Measurements from ENCODE around the gene TTC7B. TPM values are rescaled to one million over a fixed set of nuclear protein-coding genes. Genes with fewer than 3 reads are reported as not detected.
"Not testable (repeated sequence)": the region's sequence is repeated elsewhere in the genome, so short reads cannot be mapped to it uniquely, and the experiment has no call there.

TTC7B gene
- total RNA-seq, 1 donor from 2014 or later = 46.0 TPM

GRCh38 chr14:90527978-90528377 is 288.3 kb downstream of the TTC7B start:
- no peak for DNase-seq (ENCODE audit: low read depth)
- Histone ChIP-seq H3K27me3 (ENCODE audit: control insufficient read depth, insufficient read depth, low read length) (no peaks in the 10 kb centered on the region), H3K4me3 (ENCODE audit: low read depth, low read length) (no peak overlapping the region), H3K36me3 (ENCODE audit: control insufficient read depth, insufficient read depth, low read length) (no peaks in the 10 kb centered on the region)
- TF ChIP-seq, protein P1, sequence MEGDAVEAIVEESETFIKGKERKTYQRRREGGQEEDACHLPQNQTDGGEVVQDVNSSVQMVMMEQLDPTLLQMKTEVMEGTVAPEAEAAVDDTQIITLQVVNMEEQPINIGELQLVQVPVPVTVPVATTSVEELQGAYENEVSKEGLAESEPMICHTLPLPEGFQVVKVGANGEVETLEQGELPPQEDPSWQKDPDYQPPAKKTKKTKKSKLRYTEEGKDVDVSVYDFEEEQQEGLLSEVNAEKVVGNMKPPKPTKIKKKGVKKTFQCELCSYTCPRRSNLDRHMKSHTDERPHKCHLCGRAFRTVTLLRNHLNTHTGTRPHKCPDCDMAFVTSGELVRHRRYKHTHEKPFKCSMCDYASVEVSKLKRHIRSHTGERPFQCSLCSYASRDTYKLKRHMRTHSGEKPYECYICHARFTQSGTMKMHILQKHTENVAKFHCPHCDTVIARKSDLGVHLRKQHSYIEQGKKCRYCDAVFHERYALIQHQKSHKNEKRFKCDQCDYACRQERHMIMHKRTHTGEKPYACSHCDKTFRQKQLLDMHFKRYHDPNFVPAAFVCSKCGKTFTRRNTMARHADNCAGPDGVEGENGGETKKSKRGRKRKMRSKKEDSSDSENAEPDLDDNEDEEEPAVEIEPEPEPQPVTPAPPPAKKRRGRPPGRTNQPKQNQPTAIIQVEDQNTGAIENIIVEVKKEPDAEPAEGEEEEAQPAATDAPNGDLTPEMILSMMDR (IDR thresholded peaks at IDR 0.05; ENCODE audit: insufficient read depth, low read length, poor library complexity, severe bottlenecking) = no peak

GRCh38 chr14:90526536-90526935 is 289.7 kb downstream of the TTC7B start:
- DNase-seq (ENCODE audit: low read depth); H3K36me3 ChIP-seq (ENCODE audit: control insufficient read depth, insufficient read depth, low read length); H3K4me3 ChIP-seq (ENCODE audit: low read depth, low read length); H3K27me3 ChIP-seq (ENCODE audit: control insufficient read depth, insufficient read depth, low read length): not testable (repeated sequence)

DNA sequence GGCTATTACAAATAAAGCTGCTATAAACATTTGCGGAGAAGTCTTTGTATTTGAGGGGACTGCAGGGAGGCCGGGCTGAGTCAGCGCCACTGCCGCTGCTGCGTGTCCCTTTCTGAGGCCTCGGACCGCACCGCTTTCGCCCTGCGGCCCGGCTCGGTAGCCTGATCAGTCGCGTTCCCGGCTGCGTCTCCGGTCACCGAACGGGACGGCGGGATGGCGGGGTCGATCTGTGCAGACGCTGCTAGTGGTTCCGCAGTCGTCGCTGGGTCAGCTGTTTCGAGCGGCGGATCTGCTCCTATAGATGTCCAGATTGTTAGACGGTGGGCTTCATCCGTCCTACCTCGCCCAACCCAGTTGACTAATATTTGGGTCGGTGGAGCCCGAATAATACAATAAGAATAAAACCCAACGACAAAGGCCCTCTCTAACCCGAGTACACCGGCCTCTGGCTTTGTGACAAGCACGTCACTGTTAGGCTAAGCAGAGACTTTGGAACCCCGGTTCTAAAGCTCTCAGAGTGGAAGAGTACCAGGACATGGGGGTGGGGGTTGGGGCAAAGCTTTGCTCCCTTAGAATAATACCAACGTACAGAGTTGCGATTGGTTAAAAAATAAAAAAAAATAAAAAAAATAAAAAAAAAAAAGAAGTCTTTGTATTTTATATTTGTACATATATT is 290.7 kb downstream of the TTC7B start:
- not testable (repeated sequence) for H3K36me3 ChIP-seq (ENCODE audit: control insufficient read depth, insufficient read depth, low read length); H3K4me3 ChIP-seq (ENCODE audit: low read depth, low read length); DNase-seq (ENCODE audit: low read depth); H3K27me3 ChIP-seq (ENCODE audit: control insufficient read depth, insufficient read depth, low read length)

DNA sequence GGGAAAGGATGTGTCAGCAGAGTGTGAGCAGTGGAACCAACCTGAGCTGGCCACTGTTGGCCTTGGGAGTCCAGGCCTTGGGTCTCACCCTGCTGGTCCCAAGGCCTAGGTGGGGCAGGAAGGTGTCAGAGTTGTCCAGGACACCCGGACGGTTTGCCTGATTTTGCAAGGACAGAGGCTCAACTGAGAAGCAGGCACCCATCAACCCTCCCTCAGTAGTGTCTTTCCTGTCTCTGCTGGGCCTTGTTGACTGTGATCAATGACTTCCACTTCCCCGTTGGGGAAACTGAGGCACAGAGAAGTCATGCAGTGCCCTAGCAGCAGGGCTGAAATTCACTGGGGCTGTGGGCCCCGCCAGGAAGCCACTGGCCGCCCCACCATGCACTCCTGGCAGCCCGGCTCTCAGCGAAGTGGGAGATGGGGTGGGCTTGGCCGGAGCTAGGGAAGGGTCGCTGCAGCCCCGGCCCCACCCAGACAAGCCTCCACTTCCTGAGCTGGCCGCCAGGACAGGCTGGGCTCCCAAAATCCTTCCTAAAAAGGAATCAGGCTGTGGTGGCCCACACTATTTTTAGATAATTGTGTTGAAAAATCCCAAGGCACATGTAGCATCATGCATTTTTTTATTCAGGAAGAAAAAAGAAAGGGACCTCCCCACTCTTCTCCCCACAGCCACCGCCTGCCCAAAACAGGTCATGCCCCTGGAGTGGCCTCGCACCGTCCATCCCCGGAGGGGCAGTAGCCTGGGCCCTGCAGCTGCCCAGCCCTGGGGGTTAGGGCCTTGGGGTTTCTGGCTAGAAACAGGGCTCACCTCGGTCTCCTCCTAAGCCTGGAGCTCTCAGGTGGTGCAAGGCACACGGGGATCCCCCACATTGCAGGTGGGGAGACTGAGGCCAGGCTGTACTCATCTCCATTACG is 292.0 kb downstream of the TTC7B start:
- Histone ChIP-seq H3K4me3 (ENCODE audit: low read depth, low read length) (no peak overlapping the region), H3K27me3 (ENCODE audit: control insufficient read depth, insufficient read depth, low read length) (peaks cover 2% of the 10 kb centered on the region), H3K36me3 (ENCODE audit: control insufficient read depth, insufficient read depth, low read length) (no peaks in the 10 kb centered on the region)
- TF ChIP-seq, protein P1 (IDR thresholded peaks at IDR 0.05; ENCODE audit: insufficient read depth, low read length, poor library complexity, severe bottlenecking) = no peak
- no peak for DNase-seq (ENCODE audit: low read depth)

DNA sequence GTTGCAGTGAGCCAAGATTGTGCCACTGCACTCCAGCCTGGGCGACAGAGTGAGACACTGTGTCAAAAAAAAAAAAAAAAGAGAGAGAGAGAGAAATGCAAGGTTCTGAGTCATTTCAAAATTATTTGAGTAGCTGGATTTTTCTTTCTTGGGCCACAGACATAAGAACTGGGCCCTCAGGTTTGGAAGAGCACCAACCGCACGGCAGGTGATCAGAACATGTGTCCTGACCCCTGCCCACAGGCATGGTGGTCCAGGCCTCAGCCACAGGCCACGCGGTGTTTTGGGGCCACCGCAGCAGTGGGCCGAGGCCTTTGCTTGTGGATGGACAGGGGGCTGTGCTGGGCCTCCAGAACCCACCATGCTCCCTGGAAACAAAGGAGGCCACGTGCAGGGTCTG is 292.7 kb downstream of the TTC7B start:
- H3K36me3 ChIP-seq (ENCODE audit: control insufficient read depth, insufficient read depth, low read length) = no peaks in the 10 kb centered on the region
- no peak overlapping the region for H3K4me3 ChIP-seq (ENCODE audit: low read depth, low read length)
- peaks cover 2% of the 10 kb centered on the region for H3K27me3 ChIP-seq (ENCODE audit: control insufficient read depth, insufficient read depth, low read length)
- TF ChIP-seq, protein P1 (IDR thresholded peaks at IDR 0.05; ENCODE audit: insufficient read depth, low read length, poor library complexity, severe bottlenecking) = no peak
- no peak for DNase-seq (ENCODE audit: low read depth)

DNA sequence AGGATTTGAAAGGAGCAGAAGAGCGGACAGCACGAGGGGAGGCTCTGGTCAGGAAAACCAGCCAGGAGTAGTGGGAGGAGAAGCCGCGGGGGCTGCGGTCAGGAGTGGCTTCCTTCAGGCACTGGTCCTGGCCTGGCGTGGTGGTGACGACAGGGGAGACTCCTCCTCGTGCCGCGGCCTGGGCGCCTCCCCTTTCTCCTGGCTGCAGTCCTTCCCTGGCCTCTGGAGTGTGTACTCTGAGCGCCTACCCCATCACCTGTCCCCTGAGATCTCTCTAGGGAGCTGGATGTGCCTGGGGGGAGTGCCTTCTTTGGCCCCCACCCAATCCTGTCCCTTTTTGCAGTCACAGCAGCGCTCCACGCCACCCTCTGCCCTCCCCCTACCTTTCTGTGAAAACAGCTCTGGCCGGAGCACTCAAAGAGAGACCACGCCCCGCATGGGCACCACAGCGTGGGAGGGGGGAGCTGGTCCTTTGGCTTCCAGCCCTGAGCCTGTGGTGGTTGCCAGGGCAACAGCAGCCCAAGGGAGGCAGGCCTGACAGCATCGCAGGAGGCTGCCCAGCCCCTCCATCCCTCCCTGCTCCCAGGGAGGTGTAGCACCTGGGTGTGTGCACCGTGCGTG is 293.5 kb downstream of the TTC7B start:
- no peak overlapping the region for H3K4me3 ChIP-seq (ENCODE audit: low read depth, low read length)
- peaks cover 2% of the 10 kb centered on the region for H3K27me3 ChIP-seq (ENCODE audit: control insufficient read depth, insufficient read depth, low read length)
- DNase-seq (ENCODE audit: low read depth) = peak; percentile 35
- TF ChIP-seq, protein P1 (IDR thresholded peaks at IDR 0.05; ENCODE audit: insufficient read depth, low read length, poor library complexity, severe bottlenecking) = no peak
- no peaks in the 10 kb centered on the region for H3K36me3 ChIP-seq (ENCODE audit: control insufficient read depth, insufficient read depth, low read length)
